Activated CD4-positive, alpha-beta T cell treated with anti-CD3 and anti-CD28 coated beads, Interleukin-2, amount 50 U/mL, for 1 hour (primary cell): Measurements from ENCODE around the gene LUZP2.

Source experiments
- DNase-seq: peaks from one replicate; pipeline ENCODE4 v3.0.0-alpha.2; 2020

Gene LUZP2

GRCh38 chr11:24496736-24497725, at the start of gene LUZP2:
Gene LUZP2 (plus strand): TSS chr11:24497053.
- DNase-seq, result no peak

DNA sequence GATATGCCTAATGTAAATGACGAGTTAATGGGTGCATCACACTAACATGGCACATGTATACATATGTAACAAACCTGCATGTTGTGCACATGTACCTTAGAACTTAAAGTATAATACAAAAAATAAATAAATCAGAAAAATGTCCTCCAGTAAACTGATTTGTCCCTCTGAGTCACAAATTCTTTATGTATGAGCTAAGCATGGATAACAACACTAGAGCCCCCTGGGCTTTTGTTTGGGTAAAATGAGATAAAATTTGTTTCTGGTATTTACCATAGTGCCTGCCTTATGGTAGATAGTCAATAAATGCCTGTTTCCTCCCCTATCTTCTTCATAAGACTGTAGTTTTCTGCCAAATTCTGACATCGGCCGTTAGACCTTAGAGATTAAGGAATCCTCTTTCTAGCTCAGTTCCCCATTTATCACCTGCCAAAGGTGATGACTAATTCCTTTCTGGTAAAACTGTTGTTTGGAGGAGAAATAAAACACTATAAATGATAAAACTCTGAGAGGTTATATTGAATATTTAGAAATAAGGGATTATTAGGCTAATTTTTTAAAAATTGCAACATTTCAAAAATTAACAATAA, 43.6 kb upstream of the LUZP2 start:
- DNase-seq, result no peak

- no peak for DNase-seq
These were observed 38.9 kb upstream of the LUZP2 start for GRCh38 chr11:24457985-24458384.

- DNase-seq, result no peak
These were observed 26.4 kb upstream of the LUZP2 start for GRCh38 chr11:24470431-24470830.

DNA sequence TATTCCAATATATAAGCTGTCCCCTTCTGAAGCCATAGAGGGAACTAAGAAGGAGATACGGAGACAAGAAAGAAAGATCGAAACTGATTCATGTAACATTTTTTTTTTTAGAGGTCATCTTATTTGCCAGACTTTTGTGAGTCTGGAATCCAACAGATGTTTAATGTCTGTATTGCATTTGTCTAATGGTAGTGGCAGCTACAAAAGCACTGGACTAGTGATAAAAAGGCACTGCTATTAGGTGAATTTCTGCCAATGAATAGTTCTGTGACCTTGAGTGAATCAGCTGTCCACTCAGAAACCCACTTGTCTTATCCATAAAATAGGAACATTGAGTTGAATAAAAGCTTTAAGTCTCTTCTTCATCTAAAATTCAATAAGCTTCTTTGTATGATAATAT, 25.8 kb upstream of the LUZP2 start:
- no peak for DNase-seq

DNA sequence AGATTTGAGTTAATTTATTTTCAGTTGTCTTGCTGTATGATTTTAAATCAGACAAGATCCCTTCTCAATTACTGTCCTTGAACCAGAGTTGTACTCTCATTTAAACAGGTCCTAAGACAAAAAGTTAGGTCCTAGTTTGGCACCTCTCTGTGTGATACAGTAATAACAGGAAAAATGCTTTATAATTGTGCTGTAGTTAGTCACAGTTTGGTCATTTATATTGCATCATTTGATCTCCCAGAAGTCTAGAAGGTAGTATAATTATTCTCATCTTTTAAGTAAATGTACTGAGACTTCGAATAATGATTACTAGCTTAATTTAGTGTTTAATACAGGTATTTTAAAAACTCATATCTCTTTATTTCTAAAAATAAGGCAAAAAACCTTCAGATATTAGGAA, 18.1 kb upstream of the LUZP2 start:
- DNase-seq, result no peak

GRCh38 chr11:24489477-24489876, 7.4 kb upstream of the LUZP2 start:
- DNase-seq, result no peak

DNA sequence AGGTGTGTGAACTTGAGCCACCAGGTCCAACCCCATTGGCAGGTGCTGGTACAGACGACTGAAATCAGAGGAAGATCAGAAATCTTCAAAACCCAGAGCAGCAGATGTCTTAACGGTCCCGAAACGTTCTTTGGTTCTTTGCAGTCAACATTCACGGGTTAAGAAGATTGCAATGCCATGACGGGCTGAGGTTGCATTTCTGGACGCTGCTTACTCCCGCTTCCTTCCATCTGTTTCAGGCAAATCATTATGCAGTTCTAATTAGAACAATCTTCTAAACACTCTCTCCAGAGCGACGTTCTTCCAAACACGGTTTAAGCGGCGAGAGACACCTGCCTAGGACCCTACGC, 492 bp upstream of the LUZP2 start:
- DNase-seq, result no peak

- no peak for DNase-seq
These were observed 978 bp downstream of the LUZP2 start for GRCh38 chr11:24497831-24498230.

DNA sequence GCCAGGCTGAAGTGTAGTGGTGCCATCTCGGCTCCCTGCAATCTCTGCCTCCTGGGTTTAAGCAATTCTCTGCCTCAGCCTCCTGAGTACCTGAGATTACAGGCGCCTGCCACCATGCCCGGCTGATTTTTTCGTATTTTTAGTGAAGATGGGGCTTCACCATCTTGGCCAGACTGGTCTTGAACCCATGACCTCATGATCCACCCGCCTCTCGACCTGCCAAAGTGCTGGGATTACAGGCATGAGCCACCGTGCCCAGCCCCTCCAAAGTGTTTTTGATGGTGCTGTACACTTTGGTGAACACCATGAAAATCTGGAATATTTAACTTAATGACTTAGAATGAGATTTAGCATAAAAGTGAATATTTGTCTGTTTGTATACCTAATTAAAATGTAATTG, 5.6 kb downstream of the LUZP2 start:
- no peak for DNase-seq

DNA sequence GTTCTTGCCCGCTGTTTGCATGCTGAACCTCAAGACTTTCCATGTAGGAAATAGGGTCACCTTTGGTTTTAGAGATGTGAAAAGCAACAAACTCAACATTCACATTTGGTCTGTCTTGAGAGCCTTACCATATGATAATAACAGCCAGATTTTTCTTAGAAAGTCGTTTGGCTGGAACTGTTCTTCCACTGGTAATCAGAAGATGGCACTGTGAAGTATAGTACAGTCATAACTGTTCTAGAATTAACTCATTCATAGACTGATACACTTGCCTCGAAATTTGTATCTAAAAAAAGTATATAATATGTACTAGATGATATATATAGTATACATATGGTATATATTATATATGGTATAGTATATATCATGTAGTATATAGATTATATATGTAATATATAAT, 12.3 kb downstream of the LUZP2 start:
- no peak for DNase-seq

DNA sequence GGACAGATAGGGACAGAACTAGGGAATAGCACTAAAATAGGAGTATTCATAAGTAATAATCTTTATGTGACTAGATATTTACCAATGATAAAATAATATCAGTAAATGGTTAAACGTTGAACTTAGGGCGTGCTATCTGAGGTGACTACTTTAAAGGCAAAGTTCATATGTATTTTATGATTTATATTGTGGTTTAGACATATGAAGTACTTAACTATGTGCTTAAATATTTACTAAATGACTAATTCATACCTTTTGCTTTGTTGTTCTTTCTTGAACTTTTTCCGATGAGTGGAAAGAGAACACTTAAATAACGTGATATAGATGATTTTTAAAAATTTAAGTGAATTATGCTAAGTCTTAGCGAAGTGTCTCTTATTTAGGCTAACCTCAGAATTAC, 14.7 kb downstream of the LUZP2 start:
- DNase-seq, result no peak

- DNase-seq, result no peak
These were observed 16.8 kb downstream of the LUZP2 start for GRCh38 chr11:24513479-24514218.

DNA sequence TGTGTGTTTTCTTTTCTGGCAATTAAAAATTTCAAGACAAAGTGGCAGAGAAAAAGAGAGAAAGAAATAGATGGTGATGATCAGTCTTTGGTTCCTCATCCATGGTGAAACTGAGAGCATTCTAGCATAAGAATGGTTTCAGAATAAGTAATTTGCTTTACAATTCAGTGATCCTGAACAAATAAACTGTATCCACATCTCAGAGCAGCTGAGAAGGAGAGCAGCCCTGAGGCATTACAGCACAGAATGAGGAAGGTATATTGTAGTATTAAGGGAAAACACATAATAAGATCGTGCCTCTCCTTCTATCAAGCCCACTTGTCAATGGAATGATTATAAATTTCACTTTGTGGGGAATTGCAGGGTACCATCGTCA, 17.4 kb downstream of the LUZP2 start:
- no peak for DNase-seq

- DNase-seq, result no peak
These were observed 18.8 kb downstream of the LUZP2 start for GRCh38 chr11:24515632-24516031.

DNA sequence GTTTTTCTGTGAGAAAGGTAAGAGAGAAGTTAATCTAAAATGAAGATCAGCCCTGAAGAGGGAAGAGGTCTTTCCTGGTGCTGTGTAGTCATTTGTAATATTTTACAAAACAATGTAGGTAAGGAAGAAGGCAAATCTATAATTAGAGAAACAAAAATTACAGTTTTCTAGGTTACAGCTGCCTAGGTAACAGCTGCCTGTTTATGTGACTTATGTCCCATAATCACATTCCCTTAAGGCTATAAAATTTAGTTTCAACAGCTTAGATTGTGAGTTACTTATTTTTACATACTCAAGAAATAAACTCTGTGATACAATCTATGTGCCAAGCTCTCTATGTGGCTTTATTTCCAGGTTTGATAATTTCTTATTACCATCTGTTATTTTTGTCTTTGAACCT, 19.8 kb downstream of the LUZP2 start:
- no peak for DNase-seq

DNA sequence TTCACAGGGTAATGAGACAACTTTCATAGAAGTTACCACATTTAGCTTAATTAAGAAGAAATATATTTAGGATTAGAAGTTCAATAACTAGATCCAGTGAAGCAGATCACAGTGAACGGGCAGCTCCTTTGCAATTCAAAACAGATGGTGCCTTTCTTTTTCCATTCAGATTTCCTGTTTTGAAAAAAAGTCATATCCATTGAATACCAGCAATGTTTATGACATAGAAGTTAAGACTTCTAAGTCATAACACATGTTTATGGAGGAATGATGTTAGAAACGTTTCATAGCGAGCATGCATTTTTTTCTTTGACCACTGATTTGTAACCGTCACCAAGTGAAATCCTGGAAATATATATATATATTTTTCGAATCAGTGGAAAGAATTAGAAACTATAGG, 24.7 kb downstream of the LUZP2 start:
- DNase-seq, result no peak

- DNase-seq, result no peak
These were observed 27.3 kb downstream of the LUZP2 start for GRCh38 chr11:24524156-24524555.

DNA sequence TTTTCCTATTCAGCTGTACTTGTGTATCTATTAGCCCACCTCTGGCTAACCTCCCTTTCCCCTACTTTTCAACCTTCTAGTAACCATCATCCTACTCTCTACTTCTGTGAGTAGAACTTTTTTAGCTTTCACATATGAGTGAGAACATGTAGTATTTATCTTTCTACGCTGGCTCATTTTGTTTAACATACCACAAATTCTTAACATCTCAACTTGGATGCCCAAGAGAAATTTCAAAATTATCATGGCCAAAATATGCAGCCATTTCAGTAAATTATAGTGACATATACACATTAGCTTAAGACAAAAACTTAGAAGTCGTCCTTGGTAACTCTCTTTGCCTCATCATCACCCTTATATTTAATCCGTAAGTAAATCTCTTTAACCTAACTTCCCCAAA, 34.7 kb downstream of the LUZP2 start:
- DNase-seq, result no peak

DNA sequence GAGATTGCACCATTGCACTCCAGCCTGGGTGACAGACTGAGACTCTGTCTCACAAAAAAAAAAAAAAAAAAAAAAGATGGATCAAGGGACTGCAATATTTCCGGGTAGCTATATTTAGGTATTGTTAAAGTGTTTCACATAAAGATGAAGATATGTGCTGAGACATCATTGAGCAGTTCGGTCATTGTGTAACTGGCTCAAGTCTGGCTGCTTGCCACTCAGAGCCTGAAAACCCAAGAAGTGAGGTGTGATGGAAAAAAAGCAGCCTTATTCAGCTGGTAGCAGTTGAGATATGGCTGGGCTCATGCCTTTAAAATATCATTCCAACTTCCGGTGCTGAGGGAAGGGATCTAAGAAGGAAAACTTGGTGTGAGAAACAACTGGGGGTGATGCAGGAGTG, 46.9 kb downstream of the LUZP2 start:
- no peak for DNase-seq

DNA sequence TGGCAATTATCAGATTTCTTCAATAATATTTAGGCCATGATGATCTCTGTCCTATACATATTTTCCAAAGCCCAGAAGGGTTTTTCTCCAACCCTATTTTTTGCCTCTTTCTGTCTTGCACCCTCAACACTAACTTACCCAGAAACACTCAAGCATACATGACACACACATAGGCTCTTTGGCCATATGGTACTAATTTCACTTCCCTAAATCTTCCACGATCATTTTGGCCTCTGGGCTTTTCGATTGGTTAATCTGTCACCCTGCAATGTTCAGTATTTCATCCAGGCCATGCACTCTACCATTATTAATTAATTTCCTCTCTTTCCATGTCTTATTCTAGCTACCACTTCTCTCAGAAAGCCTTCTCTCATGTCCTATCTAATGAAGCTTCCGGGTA, 59.8 kb downstream of the LUZP2 start:
- DNase-seq, result no peak

GRCh38 chr11:24559315-24559714, 62.5 kb downstream of the LUZP2 start:
- no peak for DNase-seq

- DNase-seq, result no peak
These were observed 63.5 kb downstream of the LUZP2 start for GRCh38 chr11:24560324-24560723.

DNA sequence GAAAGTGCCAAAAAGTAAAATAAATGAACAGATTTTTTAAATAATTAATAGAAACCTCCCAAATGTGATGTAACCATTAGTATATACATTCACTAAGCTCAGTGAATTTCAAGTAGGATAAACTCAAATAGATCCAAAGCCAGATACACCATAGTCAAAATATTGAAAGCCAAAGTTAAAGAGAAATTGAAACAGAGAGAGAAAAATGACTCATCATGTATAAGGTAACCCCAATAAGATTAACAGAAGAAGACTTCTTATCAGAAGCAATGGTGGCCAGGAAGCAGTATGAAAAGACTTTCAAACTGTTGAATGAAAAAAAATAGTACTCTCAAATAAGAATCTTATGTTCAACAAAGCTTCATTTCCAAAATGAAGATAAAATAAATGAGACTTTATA, 70.5 kb downstream of the LUZP2 start:
- DNase-seq, result no peak
